GM13977 (cell line): ENCODE measurements around the gene RBM39.
"Not testable (repeated sequence)": the region's sequence is repeated elsewhere in the genome, so short reads cannot be mapped to it uniquely, and the experiment has no call there.

Experiments used
- DNase-seq: peaks from one replicate; pipeline ENCODE4 v3.0.0; 2012; ENCODE audit warnings: low spot score
- CTCF ChIP-seq: IDR thresholded peaks from 2 replicates; pipeline ENCODE4 v1.5.1; 2012; ENCODE audit warnings: mild to moderate bottlenecking, control low read depth; ENCODE audit not compliant: insufficient read depth; ENCODE audit errors: extremely low read depth, missing control alignments
- in situ Hi-C: fragments of 300-500 bp; cut with MboI; formaldehyde crosslinking; loops from one replicate; pipeline ENCODE4 v1.12.0; 2022; ENCODE audit warnings: low sequenced_read_pairs, low pct_unique_long_range_greater_than_20kb, mixed read lengths, inconsistent platforms; ENCODE audit not compliant: unreplicated experiment

Gene RBM39

GRCh38 chr20:35750611-35751010, 8.6 kb upstream of the RBM39 start:
- in situ Hi-C loops, result no loop called here
- no peak for TF ChIP-seq CTCF
- DNase-seq, result no peak

DNA sequence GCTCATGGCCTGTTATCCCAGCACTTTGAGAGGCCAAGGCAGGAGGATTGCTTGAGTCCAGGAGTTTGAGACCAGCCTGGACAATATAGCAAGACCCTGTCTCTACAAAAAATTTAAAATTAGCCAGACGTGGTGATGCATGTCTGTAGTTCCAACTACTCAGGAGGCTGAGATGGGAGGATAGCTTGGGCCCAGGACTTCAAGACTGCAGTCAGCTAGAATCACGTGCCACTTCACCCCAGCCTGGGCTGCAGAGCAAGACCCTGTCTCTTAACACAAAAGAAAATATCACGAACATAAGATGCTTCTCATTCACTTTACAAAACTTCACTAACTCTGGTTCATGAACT, 2.4 kb upstream of the RBM39 start:
- in situ Hi-C loops, DNase-seq: not testable (repeated sequence)

DNA sequence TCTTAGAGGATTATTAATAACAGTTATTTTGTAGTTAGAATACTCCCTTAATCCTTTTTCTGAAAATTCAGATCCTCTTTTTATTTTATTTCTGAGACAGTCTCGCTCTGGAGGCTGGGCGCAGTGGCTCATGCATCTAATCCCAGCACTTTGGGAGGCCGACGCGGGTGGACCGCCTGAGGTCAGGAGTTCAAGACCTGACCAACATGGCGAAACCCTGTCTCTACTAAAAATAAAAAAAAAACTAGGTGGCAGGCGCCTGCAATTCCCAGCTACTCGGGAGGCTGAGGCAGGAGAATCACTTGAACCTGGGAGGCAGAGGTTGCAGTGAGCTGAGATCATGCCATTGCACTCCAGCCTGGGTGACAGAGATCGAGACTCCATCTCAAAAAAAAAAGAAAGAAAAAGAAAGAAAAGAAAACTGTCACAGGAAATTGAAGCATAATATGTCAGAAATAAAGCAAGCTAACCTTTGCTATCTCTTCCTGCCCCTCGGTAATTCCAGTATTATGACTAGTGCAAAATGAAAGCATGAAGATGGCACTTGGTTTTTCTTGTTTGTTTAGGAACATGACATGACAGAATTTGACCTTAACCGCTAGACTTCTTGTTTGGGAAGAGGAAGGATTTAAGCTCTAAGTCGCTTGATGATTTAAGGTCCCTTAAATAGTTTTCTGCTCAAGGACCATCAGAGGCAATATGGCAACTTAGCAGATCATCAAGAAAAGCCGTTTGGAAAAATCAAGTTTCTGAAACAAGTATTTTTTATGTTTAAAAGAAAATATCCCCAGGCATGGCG, 1.8 kb upstream of the RBM39 start:
- no peak for DNase-seq
- no peak for TF ChIP-seq CTCF
- in situ Hi-C loops, result no loop called here

DNA sequence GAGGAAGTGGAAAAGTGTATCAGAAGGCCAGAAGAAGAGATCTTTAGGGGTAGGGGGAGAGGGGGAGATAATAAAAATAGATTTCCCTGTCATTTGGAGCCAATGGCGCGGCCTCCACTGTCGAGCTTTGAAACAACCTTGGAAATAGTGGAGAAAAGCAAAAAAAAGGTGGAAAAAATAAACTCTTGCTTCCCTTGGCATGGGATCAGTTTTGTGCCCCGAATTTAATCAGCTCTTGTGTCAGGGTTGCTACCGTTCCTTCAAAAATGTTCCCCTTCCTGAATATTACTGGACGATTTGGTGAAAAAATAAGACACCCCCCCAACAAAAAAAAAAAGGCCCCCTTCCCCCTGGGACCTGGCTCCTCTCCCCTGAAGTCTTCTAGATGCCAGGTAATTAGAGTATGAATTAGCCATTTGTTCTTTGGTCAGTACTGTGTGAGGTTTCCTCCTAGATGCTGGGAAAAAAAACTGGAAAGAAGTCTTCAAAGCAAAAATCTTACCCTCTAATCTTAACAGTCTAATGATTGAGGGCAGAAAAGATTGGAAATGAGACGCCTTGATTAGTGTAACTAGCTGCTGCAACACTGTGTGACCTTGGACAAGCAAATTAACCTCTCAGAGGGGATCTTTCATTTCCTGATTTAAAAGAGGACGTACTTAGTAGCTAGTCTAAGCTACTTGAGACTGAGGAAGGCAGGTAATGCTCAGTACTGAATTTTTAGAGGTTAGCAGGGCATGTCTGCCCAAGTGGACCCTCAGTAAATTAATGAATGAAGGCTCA, 872 bp upstream of the RBM39 start:
- DNase-seq, result peak; percentile 42
- in situ Hi-C loops, result no loop called here
- TF ChIP-seq CTCF, result no peak

DNA sequence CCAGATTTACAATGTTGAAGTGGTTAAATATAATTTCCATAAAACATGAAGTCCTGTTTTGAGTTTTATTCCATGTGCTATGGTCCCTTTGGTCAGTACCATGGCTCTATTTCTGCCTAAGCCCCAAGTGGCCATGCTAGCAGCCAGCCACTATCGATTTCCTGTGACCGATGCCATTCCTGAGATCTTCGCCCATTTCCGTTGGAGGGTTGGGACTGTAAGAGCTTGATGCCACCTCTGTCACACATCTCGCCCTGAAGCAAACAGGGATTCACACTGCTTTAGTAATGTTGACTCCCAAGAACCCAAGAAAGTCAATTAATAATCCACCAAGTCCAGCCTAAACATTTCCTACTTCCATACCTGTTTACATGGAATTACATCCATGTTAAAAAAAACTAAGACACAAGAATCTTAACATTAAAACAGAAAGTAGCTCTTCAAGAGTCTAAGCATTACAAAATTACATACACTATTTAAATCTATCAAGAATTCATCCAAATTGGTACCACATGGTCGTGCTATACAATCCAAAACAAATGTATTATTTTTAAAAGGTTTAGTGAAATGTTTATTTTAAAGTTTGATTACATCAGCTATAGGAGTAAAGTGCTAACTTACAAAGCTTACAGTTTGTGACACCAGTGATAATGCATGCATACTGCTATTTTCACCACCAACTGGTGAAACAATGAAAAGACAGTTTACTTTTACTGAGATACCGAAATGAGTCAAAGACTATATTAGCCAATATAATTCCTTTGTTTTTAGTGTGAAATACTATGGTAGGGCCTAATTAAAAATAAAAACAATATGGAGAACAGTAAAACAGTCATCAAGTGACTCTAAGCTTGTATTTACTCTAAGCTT, 2.5 kb downstream of the RBM39 start:
- no peak for DNase-seq
- in situ Hi-C loops, result no loop called here
- peak; percentile 33 for TF ChIP-seq CTCF

- in situ Hi-C loops, result no loop called here
- DNase-seq, result no peak
- no peak for TF ChIP-seq CTCF
Measured at GRCh38 chr20:35738410-35739179, 3.5 kb downstream of the RBM39 start.
